Stimulated activated CD4-positive, alpha-beta T cell treated with anti-CD3 and anti-CD28 coated beads, Interleukin-1b, Interleukin-23, amount 100 ng/mL, for 4 hours (primary cell): Measurements from ENCODE around the gene MPND.

Experiments used
- DNase-seq, 2 donors: peaks; one replicate each; pipeline ENCODE4 v3.0.0-alpha.2; 2020; ENCODE audit warnings: low read depth in 2 of 2

The MPND gene

GRCh38 chr19:4366666-4367335, 23.4 kb downstream of the MPND start:
- DNase-seq: no peak

DNA sequence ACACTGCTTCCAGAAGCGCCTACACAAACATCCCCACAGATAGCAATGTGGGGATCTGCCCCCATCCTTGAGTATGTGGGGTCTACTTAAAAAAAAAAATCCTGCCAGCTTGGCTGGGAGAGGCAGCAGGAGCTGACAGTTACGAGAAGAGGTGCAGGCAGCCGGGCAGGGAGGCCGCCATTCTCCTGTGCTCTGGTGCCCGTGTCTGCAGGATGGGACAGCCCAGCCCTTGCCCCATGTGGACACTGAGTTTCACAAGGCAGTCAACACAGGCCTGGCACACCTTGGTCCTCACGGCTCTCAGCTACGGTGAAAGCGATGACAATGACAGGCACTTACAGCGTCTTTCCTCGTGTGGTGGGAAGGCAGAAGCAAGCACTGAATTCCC, 24.0 kb downstream of the MPND start:
- no peak for DNase-seq

GRCh38 chr19:4367781-4368127, 24.4 kb downstream of the MPND start:
- DNase-seq: no peak

DNA sequence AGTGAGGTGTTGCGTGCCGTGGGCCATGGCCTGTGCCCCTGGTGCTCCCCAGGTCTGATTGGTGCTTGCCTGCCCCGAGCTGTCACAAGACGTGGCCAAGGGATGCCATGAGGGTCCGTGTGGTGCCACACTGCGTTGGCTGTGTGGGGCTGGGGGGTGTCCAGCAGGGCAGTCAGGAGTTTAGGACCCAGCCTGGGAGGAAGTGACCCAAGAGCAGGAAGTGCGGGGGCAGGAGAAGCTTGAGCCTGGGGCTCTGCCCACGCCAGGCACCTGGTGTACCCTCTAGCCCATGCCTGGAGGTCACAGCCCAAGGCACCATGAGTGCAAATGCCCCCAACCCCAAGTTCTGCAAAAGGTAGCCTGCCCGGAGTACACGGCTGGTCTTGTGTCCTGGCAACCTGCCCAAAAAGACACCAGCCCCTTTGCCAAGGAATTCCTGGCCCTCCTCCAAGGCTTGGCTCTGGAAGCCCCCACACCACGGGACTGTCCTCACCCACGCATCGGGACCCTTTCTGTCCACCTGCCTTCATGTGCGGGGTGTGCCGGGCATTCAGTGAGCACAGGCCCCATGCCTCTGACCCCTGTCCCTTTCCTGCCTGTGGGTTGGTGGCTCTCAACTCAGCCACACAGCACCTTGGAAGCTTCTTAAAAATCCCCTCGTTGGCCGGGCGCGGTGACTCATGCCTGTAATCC, 24.9 kb downstream of the MPND start:
- no peak for DNase-seq

DNA sequence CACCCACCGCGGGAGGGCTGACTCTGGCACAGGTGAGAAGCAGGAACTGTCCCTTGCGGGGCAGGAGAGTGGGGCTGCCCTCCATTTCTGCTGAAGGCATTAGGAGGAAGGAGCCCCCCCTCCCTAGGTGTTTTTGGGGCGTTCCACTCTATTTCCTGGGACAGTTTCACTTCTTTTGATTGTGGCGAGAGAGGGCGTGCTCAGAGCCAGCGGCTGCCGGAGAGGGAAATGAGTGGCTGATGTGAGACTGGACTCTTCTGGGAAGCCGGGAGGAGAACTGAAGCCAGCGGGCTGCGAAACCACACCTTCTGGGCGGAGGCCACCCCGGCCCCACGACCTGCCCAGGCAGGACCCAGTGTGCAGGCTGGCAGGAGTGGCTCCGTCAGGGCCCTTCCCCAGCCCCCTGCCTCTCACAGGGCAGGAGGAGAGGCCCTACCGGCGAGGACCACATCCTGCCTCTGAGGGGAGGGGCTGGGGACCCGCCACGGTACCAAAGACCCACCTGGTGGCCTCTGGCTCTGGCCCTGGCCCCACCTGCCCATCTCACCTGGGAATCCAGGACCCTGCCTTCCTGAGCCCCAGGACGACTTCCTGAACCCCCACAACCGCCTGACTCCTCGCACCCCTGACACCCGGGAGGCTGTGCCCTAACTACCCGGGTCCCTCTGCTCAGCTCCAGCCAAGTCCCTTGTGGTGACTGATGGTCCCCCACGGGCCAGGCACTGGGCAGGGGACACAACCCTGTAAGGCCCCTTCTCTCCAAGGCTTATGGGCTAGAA, 25.9 kb downstream of the MPND start:
- DNase-seq: peak; percentile 37 to 51

GRCh38 chr19:4369888-4370260, 26.5 kb downstream of the MPND start:
- peak; percentile 66 to 69 for DNase-seq

DNA sequence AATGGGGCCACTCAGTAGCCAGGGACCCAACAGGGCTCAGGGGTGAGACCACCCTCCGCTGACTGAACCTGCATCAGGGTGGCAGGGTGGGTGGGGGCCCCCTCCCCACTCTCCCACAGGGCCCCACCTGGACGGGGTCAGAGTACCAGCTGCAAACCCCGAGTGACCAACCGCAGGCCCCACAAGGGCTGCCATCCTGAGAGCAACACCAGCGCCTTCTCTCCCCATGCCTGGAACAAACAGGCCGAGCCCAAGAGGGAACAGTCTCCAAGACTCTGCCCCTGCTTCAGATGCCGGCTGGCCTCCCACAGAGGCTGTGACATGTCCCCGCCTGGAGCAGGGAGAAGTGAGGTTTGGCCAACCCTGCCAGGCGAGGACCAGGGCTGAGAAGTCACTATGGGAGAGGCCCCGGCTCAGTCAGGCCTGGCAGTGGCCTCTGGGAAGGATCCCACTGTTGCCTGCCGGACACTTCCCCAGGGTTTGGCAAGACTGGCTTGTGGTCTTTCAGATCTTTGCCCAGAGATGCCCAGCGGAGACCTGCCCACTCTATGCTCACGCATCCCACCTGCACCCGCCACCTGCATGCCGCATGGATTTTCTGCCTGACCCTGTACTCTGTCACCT, 27.2 kb downstream of the MPND start:
- no peak for DNase-seq

DNA sequence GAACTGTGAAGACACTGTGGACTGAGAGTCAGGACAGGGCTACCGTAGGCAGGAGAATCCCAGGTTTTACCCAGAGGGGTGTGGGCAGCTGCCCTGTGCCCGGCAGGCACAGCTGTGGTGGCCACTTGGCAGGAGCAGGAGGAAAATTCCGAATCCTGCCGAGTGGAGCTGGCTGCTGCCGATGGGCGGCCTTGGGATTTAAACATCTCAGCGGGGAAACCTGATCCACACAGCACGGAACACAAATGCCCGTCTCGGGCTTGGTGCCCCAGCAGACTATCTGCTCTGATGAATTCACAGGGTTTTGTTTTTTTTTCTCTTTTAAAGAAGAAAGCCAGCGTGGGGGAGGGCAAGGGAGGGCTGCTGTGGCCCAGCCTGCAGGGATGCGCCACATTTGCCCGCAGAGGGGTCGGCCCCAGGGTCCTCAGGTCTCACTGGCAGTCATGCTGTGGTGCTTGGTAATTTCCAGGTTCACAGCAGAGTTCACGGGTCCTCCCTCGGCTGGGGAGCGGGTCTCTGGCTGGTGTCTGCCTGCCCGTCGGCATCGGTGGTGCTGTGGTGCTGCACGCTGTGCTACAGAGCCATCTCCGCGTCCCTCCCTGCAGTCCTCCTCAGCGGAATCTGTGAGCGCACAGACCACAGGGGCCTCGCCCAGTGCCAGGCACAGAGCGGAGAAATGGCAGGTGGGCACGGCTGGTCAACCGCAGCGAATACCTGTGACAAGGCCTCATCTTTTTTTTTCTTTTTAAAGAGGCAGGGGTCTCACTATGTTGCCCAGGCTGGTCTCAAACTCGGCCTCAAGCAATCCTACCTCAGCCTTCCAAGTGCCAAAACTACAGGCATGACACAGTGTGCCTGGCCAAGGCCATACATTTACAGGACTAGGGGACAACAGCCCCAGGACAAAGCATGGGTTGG, 28.1 kb downstream of the MPND start:
- no peak for DNase-seq

DNA sequence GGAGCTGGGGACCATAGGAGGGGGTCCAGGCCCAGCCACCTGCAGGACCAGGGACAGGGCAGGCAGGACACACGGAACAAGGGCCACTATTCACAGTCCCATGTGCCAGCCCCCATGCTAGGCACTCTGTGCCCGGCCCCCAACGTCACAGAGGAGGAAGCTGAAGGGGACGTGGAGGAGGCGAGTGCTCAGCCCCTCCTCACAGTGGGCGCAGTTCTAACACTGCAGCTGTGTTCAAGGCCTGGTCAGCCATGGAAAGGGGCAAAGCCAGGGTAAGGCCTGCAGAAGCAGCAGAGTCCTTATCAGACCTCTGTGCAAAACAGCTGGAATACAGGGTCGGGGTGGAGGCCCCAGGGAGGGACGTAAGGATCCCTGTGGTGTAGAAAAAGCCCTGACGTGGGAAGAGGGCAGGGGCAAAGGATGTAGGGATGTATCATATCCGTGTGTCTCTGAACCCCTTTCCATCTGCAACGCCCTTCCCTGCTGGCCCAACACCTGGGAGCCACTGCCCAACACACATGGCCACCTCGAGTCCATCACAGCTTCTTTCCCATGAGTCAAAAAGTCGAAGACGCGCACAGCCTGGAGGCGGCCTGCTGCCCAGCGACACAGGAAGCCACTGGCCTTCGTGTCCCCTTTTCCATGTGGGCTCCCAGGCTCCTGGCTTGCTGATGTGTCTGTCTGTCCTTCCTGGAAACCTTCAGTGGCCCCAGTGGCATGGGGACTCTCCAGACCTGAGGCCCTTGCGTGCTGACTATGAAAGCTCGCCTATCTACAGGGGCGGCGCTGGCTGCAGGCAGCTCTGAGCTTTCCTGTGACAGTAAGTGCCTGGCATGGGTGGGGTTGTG, 29.0 kb downstream of the MPND start:
- DNase-seq: no peak

DNA sequence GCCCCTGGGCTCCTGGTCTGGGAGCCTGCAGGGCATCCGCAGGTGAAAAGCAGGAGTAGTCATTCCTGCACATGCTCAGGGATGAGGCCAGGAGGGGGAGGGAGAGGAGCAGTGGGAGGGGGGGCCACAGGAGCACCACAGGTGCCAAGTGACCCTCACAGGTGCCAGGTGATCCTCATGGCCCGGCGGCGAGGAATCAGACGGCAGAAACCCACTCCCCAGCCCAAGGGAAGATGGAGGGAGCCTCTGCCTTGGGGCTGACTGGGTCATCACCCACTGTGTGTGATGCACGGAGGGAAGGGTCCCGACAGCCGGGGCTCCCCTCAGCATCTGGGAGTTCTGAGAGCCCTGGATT, 29.6 kb downstream of the MPND start:
- no peak for DNase-seq

DNA sequence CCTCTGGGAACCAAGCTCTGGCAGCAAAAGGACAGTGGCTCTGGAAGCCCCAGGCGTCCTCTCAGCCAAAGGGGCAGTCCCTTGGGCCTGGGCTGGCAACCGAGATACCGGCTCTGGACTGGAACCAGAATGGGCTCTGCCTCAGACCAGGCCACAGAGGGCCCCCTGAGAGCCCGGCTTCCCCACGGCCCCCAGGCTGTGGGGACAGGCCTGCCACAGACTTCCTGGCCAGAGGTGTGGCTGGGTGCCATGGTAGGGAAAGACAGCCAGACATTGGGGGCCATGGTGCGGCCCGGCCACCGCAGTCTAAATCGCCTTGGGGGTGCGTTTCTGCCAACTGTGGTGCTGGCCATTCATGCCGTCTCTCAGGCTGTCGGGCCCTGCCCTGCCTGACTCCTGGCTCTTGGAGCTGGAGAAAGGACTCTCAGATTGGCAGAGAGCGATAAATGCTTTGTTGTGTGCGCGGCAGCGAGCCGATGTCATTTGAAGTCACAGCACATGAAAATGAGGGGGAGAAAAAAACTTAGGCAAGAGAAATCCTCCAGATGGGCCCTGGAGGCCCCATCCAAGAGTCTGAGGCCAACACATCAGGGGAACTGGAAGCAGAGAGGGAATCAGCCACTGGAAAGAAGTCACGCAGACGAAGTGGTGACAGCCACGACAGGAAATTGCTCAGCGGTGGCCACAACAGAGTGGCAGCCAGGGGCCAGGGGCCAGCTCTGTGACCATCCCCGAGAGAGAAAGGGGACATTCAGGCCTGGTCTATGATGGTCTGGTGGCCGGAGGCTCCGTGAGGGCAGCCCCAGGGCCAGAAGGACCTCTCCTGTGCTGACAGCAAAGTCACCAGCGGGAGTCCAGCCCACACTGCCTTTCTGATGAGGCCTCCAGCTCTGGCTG, 30.5 kb downstream of the MPND start:
- DNase-seq: no peak

DNA sequence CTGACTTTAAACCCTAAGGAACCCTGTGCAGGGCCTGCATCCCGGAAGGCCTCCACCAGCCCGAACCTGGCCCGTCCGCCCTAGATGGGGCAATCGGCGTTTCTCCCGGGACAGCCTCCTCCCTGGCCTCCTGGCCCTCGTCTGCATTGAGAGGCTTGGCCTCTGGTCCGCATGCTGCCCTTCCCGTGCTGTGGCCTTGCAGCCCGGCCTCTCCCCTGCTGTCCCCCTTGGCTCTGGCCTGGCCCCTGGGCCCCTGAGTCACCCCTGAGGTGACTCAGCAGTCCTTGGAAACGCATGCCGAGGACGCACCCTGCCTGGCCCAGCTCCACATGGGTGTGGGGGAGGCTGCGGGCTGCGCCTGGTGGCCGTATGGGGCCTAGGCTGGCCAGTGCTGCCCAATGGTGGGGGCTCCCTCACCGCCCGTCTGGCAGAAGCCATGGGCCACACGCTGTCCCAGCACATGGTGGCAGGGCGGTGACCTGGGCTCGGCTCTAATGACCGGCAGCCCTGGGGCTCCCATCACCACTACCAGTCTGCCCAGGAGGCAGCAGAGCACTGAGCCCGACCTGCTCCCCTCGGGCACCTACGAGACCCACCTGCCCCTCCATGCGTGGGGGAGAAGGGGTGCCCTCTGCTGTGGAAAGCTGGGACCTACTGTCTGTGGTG, 31.3 kb downstream of the MPND start:
- no peak for DNase-seq

DNA sequence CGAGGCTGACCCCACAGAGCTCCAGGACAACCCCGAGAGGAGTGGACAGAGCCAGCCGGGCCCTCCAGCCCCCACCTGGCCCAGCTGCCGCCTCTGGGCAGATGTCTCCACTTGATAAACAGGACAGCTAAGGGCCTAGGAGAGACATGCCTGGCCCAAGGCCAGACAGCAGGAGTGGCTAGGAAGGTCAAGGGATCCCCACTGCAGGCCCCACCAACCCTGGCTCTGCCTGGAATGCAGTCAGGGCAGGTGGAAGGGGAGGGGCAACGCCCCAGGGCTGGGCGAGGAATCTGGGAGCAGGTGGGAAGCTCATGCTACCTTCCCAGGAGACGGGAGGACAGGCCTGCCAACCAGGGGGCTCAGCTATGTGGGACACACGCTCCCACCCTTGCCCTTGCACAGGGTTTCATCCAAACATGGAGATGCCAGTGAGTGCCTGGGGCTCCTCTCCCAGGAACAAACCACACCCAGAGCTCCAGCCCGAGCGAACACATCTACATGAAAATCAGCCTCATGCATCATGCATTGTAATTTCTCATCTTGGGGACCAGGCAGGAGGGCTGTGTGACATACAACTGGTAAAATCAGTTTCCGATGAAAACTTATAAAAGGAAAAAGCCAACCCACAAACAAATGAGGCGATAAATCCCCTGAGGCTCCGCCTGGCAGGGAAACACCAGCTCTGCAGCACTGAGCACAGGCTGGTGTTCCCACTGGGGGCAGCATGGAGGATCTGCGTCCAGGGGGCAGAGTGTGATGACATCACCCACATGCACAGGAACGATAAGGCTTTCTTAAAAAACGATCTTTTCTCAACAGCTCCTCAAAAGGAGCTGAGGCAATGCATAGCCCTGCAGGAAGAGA, 32.0 kb downstream of the MPND start:
- DNase-seq: no peak

DNA sequence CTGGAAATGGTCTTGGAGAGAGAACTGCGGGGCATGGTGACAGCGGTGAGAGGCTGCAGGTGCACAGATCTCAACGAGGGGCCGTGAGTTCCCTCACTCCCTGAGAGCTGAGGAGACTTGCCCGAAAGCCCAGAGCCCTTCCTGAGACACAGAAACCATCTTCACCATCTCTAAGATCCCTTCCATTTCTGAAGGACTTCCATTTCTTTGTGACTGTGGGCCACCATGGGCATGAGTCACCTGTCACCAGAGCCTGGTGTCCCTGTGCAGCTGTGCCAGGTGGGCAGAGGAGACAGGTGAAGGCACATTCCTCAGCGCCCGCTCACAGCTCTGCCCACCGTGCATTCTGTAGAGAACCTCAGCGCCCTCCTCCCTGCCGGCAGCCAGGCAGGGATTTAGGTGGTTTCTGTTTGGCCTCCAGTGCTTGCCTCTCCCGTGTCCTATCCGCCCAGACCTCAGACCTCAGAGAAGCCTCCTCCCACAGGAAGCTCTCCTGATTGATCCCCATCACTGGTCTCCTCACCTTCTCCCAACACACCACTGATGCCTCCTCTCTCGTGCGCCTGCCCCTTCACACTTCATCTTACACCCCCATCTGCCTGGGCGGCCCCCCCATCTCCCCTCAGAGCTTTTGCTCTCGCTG, 32.8 kb downstream of the MPND start:
- DNase-seq: no peak

DNA sequence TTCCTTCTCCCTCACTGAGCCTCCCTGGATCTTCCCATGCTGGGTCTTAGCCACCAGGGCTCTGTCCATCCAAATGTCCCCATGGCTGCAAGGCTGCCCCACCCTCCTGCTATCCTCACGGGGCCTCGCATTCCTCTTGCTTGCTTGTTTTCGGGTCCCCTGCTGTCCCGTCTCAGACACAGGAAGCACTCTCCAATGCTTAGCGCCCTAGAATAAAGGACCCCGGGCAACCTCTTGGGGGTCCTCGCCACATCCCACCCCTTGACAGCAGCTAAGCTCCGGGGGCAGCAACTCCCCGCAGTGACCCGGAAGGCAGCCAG, 33.3 kb downstream of the MPND start:
- DNase-seq: no peak

DNA sequence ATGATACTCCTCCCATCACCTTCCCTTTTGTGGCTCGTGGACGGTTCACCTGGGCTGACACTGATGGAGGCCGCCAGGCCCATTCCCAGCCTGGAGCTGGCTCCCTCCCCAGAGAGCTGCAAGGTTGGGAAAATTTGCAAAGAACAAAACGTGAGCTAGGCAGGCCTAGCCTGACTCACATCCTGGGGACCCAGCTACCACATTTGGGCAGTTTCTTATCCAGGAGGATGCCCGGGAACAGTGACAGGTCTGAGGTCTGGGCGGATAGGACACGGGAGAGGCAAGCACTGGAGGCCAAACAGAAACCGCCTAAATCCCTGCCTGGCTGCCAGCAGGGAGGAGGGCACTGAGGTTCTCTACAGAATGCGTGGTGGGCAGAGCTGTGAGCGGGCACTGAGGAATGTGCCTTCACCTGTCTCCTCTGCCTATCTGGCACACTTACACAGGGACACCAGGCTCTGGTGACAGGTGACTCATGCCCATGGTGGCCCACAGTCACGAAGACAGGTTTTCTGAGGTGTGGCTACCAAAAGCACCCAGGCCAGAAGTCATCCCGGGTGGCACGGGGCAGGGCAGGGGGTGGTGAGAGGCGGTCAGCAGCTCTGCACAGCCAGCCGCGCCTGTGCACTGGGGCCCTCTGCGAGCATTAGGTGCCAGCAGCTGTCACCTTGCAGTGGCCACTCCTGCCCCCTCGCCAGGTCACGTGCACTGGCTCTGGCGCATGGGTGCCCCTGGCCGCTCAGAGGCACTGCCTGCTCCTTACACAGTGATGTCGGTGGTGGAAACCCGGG, 33.8 kb downstream of the MPND start:
- no peak for DNase-seq

DNA sequence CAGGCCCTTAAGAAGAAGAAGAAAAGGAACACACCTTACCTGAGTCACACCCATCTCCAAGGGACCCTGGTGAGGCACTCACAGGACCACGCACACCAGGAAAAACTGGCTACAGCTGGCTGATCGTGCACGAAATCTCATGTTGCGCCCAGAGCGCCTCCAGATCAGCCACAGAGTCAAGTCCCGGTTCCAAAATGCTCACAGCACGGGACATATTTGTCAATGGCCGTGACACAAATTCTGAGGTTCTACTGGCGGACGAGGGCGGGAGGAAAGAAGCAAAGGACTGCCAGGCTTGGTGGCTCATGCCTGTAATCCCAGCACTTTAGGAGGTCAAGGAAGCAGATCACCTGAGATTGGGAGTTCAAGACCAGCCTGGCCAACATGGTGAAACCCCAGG, 35.5 kb downstream of the MPND start:
- DNase-seq: no peak
